HG02885 (cell line): ENCODE data around the gene BARX1.

Source experiments
- ATAC-seq: cut with Tn5 transposase; IDR thresholded peaks from one replicate; pipeline ENCODE4 v1.9.1; 2021; ENCODE audit warnings: mild to moderate bottlenecking; ENCODE audit not compliant: unreplicated experiment, poor library complexity

Gene BARX1

GRCh38 chr9:93902780-93903655, 52.1 kb downstream of the BARX1 start:
- no peak for ATAC-seq

- no peak for ATAC-seq
Measured at GRCh38 chr9:93902051-93902779, 52.9 kb downstream of the BARX1 start.
